KBM-7 (cell line): ENCODE results near the gene MPIG6B.
A peak's percentile ranks its signal among the peaks of the same experiment; 100 is the strongest.

ENCODE experiments used
- DNase-seq: peaks from one replicate; pipeline ENCODE4 v3.0.0-alpha.2; 2015
- in situ Hi-C: fragments of 300-500 bp; cut with MboI; formaldehyde crosslinking; loops from 2 replicates; pipeline ENCODE4 v1.14.3; 2020; ENCODE audit warnings: low sequenced_read_pairs, low pct_unique_long_range_greater_than_20kb, mixed read lengths

Gene MPIG6B

DNA sequence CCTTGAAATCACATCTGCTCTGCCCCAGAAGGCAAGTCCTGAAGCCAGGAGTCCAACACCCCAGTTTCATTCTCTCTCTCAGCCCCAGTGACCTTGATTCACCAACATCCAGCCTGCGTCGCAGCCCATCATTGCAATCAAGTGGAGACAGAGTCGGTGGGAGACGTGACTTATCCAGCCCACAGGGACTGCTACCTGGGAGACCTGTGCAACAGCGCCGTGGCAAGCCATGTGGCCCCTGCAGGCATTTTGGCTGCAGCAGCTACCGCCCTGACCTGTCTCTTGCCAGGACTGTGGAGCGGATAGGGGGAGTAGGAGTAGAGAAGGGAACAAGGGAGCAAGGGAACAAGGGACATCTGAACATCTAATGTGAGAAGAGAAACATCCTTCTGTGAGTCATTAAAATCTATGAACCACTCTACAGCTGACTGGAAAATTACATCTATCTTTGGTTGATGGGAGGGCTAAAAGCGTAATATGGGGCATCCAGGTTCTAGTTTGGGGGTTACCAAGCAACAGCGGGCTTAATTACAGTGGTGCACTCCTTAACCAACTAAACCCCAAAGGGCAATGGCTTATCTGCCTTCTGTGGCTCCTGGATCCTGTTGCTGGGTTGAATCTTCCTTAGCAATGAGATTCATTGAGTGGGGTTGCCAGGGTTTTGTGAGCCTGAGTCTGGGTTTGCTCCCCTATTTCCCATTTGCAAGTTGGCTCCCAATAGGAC lies 5.5 kb upstream of the MPIG6B start:
- DNase-seq: no peak
- in situ Hi-C loops: no loop called here

DNA sequence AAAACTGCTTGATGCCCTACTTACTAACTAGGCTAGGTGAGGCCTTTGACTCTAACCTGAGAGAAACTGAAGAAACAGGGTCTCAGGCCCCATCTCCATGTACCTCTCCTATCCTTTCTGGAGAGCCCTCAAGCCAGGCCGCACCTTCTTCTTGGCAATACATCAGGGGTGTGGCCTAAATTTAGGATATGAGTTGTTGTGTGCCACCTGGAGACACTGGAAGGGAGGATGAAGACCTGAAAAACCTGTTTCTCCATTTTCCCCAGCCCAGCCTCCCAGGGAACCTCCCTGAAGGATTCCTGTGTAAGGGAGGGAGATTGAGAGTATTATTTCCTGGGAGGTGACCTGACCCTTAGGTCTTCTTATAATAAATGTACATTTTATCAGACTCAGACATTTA lies 4.9 kb upstream of the MPIG6B start:
- no peak for DNase-seq
- in situ Hi-C loops: no loop called here

DNA sequence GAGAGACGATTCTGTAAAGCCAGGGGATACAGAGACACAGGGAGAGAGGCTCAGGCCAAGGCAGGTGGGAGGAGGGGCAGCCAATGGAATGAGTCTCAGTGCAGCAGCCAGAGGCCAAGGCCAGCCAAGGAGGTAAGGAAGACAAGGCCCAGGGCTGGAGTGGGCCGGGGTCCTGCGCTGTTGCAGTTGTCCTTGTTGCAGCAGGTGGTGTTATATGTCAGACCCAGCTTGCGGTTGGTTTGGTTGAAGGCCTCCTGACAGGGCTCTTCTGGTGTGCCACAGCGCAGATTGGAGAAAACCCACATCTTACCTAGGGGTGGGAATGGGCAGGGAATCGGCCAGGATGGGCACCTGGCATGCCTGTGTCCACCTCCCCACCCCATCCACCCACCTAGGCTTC lies 4.2 kb upstream of the MPIG6B start:
- in situ Hi-C loops: no loop called here
- no peak for DNase-seq

- no peak for DNase-seq
- in situ Hi-C loops: no loop called here
These were observed 2.9 kb upstream of the MPIG6B start for GRCh38 chr6:31720196-31720770.

GRCh38 chr6:31721351-31722020 lies 1.7 kb upstream of the MPIG6B start, which contains the start of gene LY6G6C:
TSS of gene LY6G6C (minus strand) at chr6:31721746. CDS start at chr6:31721679, 67 bp downstream.
- in situ Hi-C loops: no loop called here

GRCh38 chr6:31722173-31722572 lies 1.0 kb upstream of the MPIG6B start:
- no peak for DNase-seq
- in situ Hi-C loops: no loop called here

More at GRCh38 chr6:31721351-31722020, 1.7 kb upstream of the MPIG6B start, which contains the start of gene LY6G6C:
- DNase-seq: no peak

DNA sequence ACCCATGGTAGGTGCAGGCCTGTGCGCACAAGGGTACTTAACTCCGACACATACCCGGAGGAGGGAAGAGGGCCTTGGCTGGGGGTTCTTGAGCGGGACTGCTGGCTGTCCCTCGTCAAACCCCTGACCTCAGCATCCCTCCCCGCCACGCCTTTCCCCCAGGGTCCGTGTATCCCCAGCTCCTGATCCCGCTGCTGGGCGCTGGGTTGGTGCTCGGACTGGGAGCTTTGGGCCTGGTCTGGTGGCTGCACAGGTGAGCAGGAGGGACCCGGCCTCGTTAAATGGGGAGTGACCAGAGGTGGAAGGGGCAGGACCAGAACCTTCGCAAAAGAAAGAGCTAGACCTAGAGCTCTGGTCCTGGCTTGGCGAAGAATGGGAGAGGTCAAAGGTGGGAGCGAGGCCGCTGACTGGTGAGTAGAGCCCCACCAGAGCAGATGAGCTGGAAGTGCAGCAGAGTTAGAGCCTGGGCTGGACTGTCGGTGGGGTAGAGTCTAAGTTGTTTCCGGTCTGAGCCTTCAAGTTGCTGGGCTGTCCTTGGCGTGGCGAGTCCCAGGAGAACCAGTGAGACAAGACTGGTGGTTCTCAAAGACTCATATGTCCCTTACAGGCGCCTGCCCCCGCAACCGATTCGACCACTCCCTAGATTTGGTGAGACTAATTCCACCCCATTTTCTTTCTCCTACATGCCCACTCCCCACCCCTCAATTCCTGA lies 963 bp downstream of the MPIG6B start:
- in situ Hi-C loops: no loop called here

GRCh38 chr6:31725502-31726350 lies 2.6 kb downstream of the MPIG6B start:
- DNase-seq: peak; percentile 86
- in situ Hi-C loops: no loop called here

More for the DNA sequence above, 963 bp downstream of the MPIG6B start:
- DNase-seq: no peak

DNA sequence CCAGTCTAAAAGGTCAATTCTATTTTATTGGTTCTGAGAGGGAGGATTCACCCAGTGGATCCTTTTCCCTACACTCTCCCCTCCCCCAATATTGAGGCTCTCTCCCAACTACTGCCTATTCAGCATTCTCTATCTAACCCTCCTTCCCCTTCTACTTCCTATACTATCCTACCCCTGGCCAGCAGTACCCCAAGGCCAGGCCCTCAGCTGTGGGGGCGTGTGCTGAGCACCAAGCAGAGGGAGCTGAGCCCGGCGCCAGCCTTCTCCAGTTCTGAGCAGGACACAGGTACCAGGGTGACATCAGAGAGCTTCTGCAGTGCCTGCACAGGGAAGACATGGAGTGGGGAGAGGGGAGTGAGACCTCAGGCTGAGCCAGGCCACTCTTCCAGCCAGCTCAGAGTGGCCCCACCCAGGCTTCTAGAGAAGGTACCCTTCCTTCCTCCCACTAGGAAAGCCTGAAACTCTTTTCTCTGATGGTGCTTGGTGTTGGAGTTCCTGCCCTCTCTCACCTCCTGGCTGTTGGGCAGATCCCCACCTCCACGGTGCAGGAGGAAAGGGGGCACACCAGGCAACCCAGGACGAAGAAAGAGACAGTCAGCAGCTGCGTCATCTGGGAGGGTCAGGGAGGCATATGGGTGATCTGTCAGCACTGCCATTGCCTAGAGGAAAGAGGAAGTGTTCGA lies 4.0 kb downstream of the MPIG6B start:
- peak; percentile 27 for DNase-seq
- in situ Hi-C loops: no loop called here

- DNase-seq: peak; percentile 91
- in situ Hi-C loops: no loop called here
These were observed 4.8 kb downstream of the MPIG6B start for GRCh38 chr6:31727717-31728671.

DNA sequence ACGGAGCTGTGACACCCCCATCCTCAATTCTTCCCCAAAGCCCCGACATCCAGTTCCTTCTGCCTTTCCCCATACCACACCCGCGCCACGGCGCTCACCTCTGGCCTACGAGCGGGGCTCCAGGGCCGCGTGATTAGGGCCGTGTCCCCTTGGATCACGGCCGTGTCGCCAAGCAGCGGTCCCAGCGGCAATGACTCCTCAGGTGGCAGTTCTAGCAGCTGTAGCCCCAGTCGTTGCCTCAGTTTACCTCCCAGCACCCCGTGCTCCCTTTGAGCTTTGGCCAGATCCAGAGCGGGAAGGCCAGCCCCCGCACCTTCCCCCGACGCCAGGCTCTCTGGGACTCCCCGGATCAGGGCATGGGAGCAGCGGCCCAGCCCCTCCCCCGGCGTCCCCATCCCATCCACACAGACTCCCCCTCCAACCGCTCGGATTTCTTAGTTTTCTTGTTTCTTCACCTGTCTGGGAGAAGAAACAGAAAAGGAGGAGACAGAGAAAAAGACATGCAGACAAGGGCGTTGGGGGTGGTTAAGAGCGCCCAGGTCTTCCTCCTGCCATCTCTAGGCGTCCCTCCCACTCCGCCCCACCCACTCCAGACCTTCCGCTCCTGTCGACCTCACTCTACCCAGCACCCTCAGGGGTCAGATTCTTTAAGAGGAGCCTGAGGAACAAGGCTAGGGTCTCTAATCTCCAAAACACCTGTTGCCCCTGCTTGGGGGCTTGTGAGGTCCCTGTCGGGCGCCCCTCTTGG lies 5.8 kb downstream of the MPIG6B start, which contains the start of gene DDAH2:
DDAH2 (minus strand) TSS at position 533 of the 748 bp plus-strand sequence; CDS start at position 395, 138 bp downstream.
- in situ Hi-C loops: no loop called here
- DNase-seq: no peak

GRCh38 chr6:31729515-31729978 lies 6.4 kb downstream of the MPIG6B start:
- peak; percentile 92 for DNase-seq
- in situ Hi-C loops: no loop called here

GRCh38 chr6:31729979-31730630 lies 6.9 kb downstream of the MPIG6B start:
- DNase-seq: peak; percentile 93
- in situ Hi-C loops: no loop called here

- in situ Hi-C loops: no loop called here
- no peak for DNase-seq
These were observed 7.5 kb downstream of the MPIG6B start for GRCh38 chr6:31730631-31731086.

GRCh38 chr6:31732029-31732428 lies 8.9 kb downstream of the MPIG6B start:
- no peak for DNase-seq
- in situ Hi-C loops: no loop called here

DNA sequence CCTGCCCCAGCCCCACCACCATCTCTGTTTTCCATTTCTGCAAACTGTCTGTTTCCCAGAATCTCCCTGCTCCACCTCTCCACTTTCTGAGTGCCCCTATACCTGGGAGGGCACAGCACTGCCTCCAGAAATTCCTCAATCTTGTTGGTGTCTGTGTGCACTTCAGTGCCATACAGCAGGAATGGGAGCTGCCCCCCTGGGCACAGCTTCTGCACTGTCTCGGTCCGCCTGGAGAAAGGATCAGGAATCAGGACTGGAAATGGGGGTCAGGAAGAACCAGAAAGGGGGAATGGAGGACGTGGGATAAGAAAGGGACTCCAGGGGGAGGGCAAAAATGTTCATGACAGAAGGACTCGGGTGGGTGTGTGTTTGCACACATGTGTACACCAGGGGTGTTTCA lies 10.6 kb downstream of the MPIG6B start:
- no peak for DNase-seq
- in situ Hi-C loops: no loop called here
